Endothelial cell of umbilical vein (primary cell): ENCODE measurements around the gene MPND. TPM values are rescaled to one million over a fixed set of nuclear protein-coding genes. Genes with fewer than 3 reads are reported as not detected.

Experiments
- BruUV-seq: library from RNA; stranded (reverse); fragments of 400-500 nt; replicated peaks from 2 replicates; lab custom pipeline; 2021; lab: Mats Ljungman, UMichigan
- CTCF ChIA-PET: fragments of 300-600, 350-600 bp; sonication (Branson Sonifier 250); formaldehyde crosslinking; loops from one replicate; lab custom pipeline; 2021; ENCODE audit warnings: antibody characterized with exemption, inconsistent platforms; lab: Charles Lee
- POLR2A ChIA-PET: fragments of 300-600, 350-600 bp; sonication (Branson Sonifier 250); formaldehyde crosslinking; loops from one replicate; lab custom pipeline; 2021; ENCODE audit warnings: antibody characterized with exemption, inconsistent platforms; lab: Charles Lee
- DNase-seq: peaks from one replicate; pipeline ENCODE4 v3.0.0-alpha.2; 2011; ENCODE audit warnings: low read depth, low spot score
- FAIRE-seq: peaks from 2 replicates; lab custom pipeline; 2011; peaks lifted over from hg19 to GRCh38; lab: Jason Lieb, UNC
- H2AFZ ChIP-seq: 2 replicates; pipeline ENCODE4 v1.6.0; 2012; ENCODE audit warnings: low read depth, low read length, control low read depth, inconsistent platforms
- H3K27ac ChIP-seq: 2 replicates; pipeline ENCODE4 v1.5.1; 2011; ENCODE audit warnings: low read depth, mild to moderate bottlenecking, control low read depth, low read length, moderate library complexity; ENCODE audit not compliant: insufficient read depth
- H3K27me3 ChIP-seq, 2 experiments: 2 replicates each; pipeline versions ENCODE4 v1.6.0 to v1.6.1; 2011; ENCODE audit warnings: low read length in 2 of 2, mixed read lengths in 1 of 2; ENCODE audit not compliant: control insufficient read depth in 2 of 2, insufficient read depth in 2 of 2
- H3K36me3 ChIP-seq, 2 experiments: 2 replicates in 1 of 2; 3 replicates in 1 of 2; pipeline ENCODE4 v1.5.1; 2011; ENCODE audit warnings: low read length in 2 of 2, mild to moderate bottlenecking in 1 of 2, moderate library complexity in 1 of 2; ENCODE audit not compliant: control insufficient read depth in 2 of 2, insufficient read depth in 2 of 2; ENCODE audit errors: extremely low read depth in 1 of 2
- H3K4me1 ChIP-seq: 3 replicates; pipeline ENCODE4 v1.5.1; 2011; ENCODE audit warnings: mild to moderate bottlenecking, low read length; ENCODE audit not compliant: control insufficient read depth, insufficient read depth; ENCODE audit errors: extremely low read depth
- H3K4me2 ChIP-seq: 2 replicates; pipeline ENCODE4 v1.6.1; 2011; ENCODE audit warnings: low read length, control low read depth, mixed read lengths; ENCODE audit not compliant: insufficient read depth
- H3K4me3 ChIP-seq, 3 experiments: fragments of 200-600 bp in 1 of 3; sonication (generic), shearing (Covaris generic) in 1 of 3; replicated peaks in 1 of 3; 2 replicates each; pipeline ENCODE4 v1.5.1; 2011 to 2016; ENCODE audit warnings: control low read depth in 3 of 3, low read length in 3 of 3, mild to moderate bottlenecking in 2 of 3, inconsistent platforms in 1 of 3, low read depth in 1 of 3, moderate library complexity in 1 of 3; ENCODE audit not compliant: insufficient read depth in 1 of 3
- H3K79me2 ChIP-seq: 2 replicates; pipeline ENCODE4 v1.6.0; 2012; ENCODE audit warnings: low read length, inconsistent platforms; ENCODE audit not compliant: control insufficient read depth, insufficient read depth
- H3K9ac ChIP-seq: replicated peaks from 2 replicates; pipeline ENCODE3; 2011; ENCODE audit warnings: low read length, control low read depth; ENCODE audit not compliant: insufficient read depth; ENCODE audit errors: extremely low read depth
- H3K9me1 ChIP-seq: replicated peaks from 3 replicates; pipeline ENCODE4 v1.6.0; 2011; ENCODE audit warnings: mild to moderate bottlenecking, low read length; ENCODE audit not compliant: control insufficient read depth, insufficient read depth; ENCODE audit errors: extremely low read depth
- H3K9me3 ChIP-seq: replicated peaks from 2 replicates; pipeline ENCODE4 v1.5.1; 2012; ENCODE audit warnings: low read length, inconsistent platforms; ENCODE audit not compliant: control insufficient read depth, insufficient read depth
- H4K20me1 ChIP-seq: replicated peaks from 2 replicates; pipeline ENCODE3; 2011; ENCODE audit warnings: mild to moderate bottlenecking, low read length; ENCODE audit not compliant: control insufficient read depth, insufficient read depth; ENCODE audit errors: extremely low read depth
- CTCF ChIP-seq, 2 donors: IDR thresholded peaks; 1 replicate in 1 of 2; 2 replicates in 1 of 2; pipeline ENCODE4 v1.5.1; 2011; ENCODE audit warnings: low read length in 2 of 2, mild to moderate bottlenecking in 2 of 2, moderate library complexity in 2 of 2, control low read depth in 1 of 2, inconsistent platforms in 1 of 2, low read depth in 1 of 2; ENCODE audit not compliant: insufficient read depth in 1 of 2; ENCODE audit errors: extremely low read depth in 1 of 2
- EZH2 ChIP-seq: IDR thresholded peaks from 2 replicates; pipeline ENCODE4 v1.6.1; 2012; ENCODE audit warnings: borderline replicate concordance, low read depth, mild to moderate bottlenecking, moderate library complexity, low read length, inconsistent platforms; ENCODE audit not compliant: severe bottlenecking
- FOS ChIP-seq: IDR thresholded peaks from 2 replicates; pipeline ENCODE4 v1.6.1; 2011; ENCODE audit warnings: mild to moderate bottlenecking, low read length, moderate library complexity, borderline replicate concordance; ENCODE audit not compliant: insufficient read depth
- GATA2 ChIP-seq: IDR thresholded peaks from 2 replicates; pipeline ENCODE4 v1.7.0; 2011; ENCODE audit warnings: low read depth, mild to moderate bottlenecking, moderate library complexity, mixed read lengths, low read length; ENCODE audit not compliant: insufficient read length, insufficient read depth
- JUN ChIP-seq: IDR thresholded peaks from 2 replicates; pipeline ENCODE4 v1.6.1; 2011; ENCODE audit warnings: borderline replicate concordance, low read depth; ENCODE audit not compliant: insufficient read length, insufficient read depth
- MAX ChIP-seq: IDR thresholded peaks from 2 replicates; pipeline ENCODE4 v1.6.1; 2011; ENCODE audit not compliant: insufficient read depth, insufficient read length
- MYC ChIP-seq: IDR thresholded peaks from one replicate; pipeline ENCODE4 v1.6.1; 2011; ENCODE audit warnings: mild to moderate bottlenecking, low read depth, low read length
- POLR2A ChIP-seq: IDR thresholded peaks from 2 replicates; pipeline ENCODE4 v1.6.1; 2012; ENCODE audit warnings: low read depth, mild to moderate bottlenecking, control low read depth, low read length
- POLR2AphosphoS5 ChIP-seq: IDR thresholded peaks from 2 replicates; pipeline ENCODE4 v1.6.1; 2012; ENCODE audit warnings: low read depth, mild to moderate bottlenecking, control low read depth, low read length, moderate library complexity; ENCODE audit not compliant: insufficient read depth
- dilution Hi-C: fragments of 300-500 bp; cut with MboI; formaldehyde crosslinking; loops from one replicate; pipeline ENCODE4 v1.15.0; 2019; ENCODE audit warnings: low sequenced_read_pairs; ENCODE audit not compliant: extremely low pct_ligation_motif_present
- intact Hi-C: fragments of 100-400 bp; cut with micrococcal nuclease; formaldehyde crosslinking; loops from one replicate; pipeline ENCODE4 v1.10.0; 2022
- polyA plus RNA-seq, 4 experiments: library from polyadenylated mRNA; depleted of rRNA in 3 of 4; stranded (reverse) in 3 of 4; unstranded in 1 of 4; fragments of >200 nt; gene quantifications; 2 replicates each; pipeline versions ENCODE4 v1.2.1 to v1.2.3, GENCODE V29; 2011 to 2012; ENCODE audit warnings: missing spikeins in 1 of 4
- total RNA-seq: library from RNA; stranded (reverse); gene quantifications from 2 replicates; pipeline ENCODE4 v1.2.3, GENCODE V29; 2021

MPND gene
- total and polyA plus RNA-seq, 2 donors (not counting 3 experiments of a cell fraction or from before 2014, with no cell fraction given): 14.8 to 21.1 TPM

- Histone ChIP-seq H3K36me3 (no peaks in the 10 kb centered on the region), H3K4me3 (no peak overlapping the region), H3K9ac (no peak overlapping the region), H3K4me1 (no peaks in the 10 kb centered on the region), H3K9me3 (no peaks in the 10 kb centered on the region), H3K27ac (no peak overlapping the region), H3K4me2 (no peak overlapping the region), H3K9me1 (no peaks in the 10 kb centered on the region), H2AFZ (no peak overlapping the region), H4K20me1 (no peaks in the 10 kb centered on the region), H3K27me3 (no peaks in the 10 kb centered on the region), H3K79me2 (no peaks in the 10 kb centered on the region)
- BruUV-seq: no TSS peak
- no peak for TF ChIP-seq CTCF (IDR thresholded peaks at IDR 0.05; ENCODE audit: extremely low read depth in 1 of 2, insufficient read depth in 1 of 2, low read depth in 1 of 2, low read length in 2 of 2)
- no peak for TF ChIP-seq GATA2
- TF ChIP-seq POLR2AphosphoS5: no peak
- no peak for TF ChIP-seq MAX
- no peak for TF ChIP-seq MYC
- no peak for TF ChIP-seq FOS
- TF ChIP-seq JUN: no peak
- TF ChIP-seq EZH2: no peak
- no peak for TF ChIP-seq POLR2A
- intact Hi-C loops (no loop called here), dilution Hi-C loops (no loop called here)
- ChIA-PET POLR2A (interaction anchor here (0.6 kb wide), 1 partner anchor 22 kb away, joined by 3 read pairs; no protein-coding TSS in a partner anchor), CTCF (interaction anchor here (1.3 kb wide), 1 partner anchor 32 kb away, joined by 5 read pairs; no protein-coding TSS in a partner anchor)
- no peak for DNase-seq
- FAIRE-seq: peak; percentile 52
These were observed 44.4 kb upstream of the MPND start for GRCh38 chr19:4298810-4299550.
